ENCODE measurements around the gene MPP2. TPM values are rescaled to one million over a fixed set of nuclear protein-coding genes. Genes with fewer than 3 reads are reported as not detected.

The MPP2 gene
- total RNA-seq, 6 donors from 2014 or later = 0.20 to 2.0 (median 0.74) TPM; not detected in 1

GRCh38 chr17:43875476-43876147, 31.7 kb downstream of the MPP2 start:
- 89% methylated on average over 3 of the region's 3 CpGs for WGBS, 2 donors
- Histone ChIP-seq H3K4me3 (no peak overlapping the region), H3K27ac (no peak overlapping the region), H3K4me1 (peaks cover 0 to 8% (median 5%) of the 10 kb centered on the region in 4 donors), H3K36me3 (no peaks in the 10 kb centered on the region), H3K27me3 (no peaks in the 10 kb centered on the region), H3K9me3 (no peaks in the 10 kb centered on the region)
- TF ChIP-seq POLR2A (IDR thresholded peaks at IDR 0.05) (no peak), CTCF (IDR thresholded peaks at IDR 0.05) (no peak), POLR2AphosphoS5 (IDR thresholded peaks at IDR 0.05) (no peak), EP300 (IDR thresholded peaks at IDR 0.05) (no peak)
- ATAC-seq (ENCODE audit: low FRiP score in 2 of 2) (no peak), DNase-seq (no peak)

- H3K36me3 ChIP-seq = no peaks in the 10 kb centered on the region
- peaks cover 0 to 8% (median 5%) of the 10 kb centered on the region in 4 donors for H3K4me1 ChIP-seq
- no peaks in the 10 kb centered on the region for H3K27me3 ChIP-seq
- DNase-seq = no peak
- H3K9me3 ChIP-seq = no peaks in the 10 kb centered on the region
- no peak overlapping the region for H3K27ac ChIP-seq
- TF ChIP-seq CTCF (IDR thresholded peaks at IDR 0.05) = no peak
- TF ChIP-seq POLR2A (IDR thresholded peaks at IDR 0.05) = no peak
- no peak for TF ChIP-seq POLR2AphosphoS5 (IDR thresholded peaks at IDR 0.05)
- no peak for TF ChIP-seq EP300 (IDR thresholded peaks at IDR 0.05)
- ATAC-seq (ENCODE audit: low FRiP score in 2 of 2) = no peak
- H3K4me3 ChIP-seq = no peak overlapping the region
- 72 to 82% methylated on average over 3 of the region's 3 CpGs for WGBS, 2 donors
Observed at GRCh38 chr17:43874293-43874692, 33.0 kb downstream of the MPP2 start.

GRCh38 chr17:43873815-43874214, 33.5 kb downstream of the MPP2 start:
- Histone ChIP-seq H3K4me1 (peaks cover 0 to 8% (median 4%) of the 10 kb centered on the region in 4 donors), H3K36me3 (no peaks in the 10 kb centered on the region), H3K4me3 (no peak overlapping the region), H3K27ac (no peak overlapping the region), H3K9me3 (no peaks in the 10 kb centered on the region), H3K27me3 (no peaks in the 10 kb centered on the region)
- 76 to 77% methylated on average over 6 of the region's 6 CpGs for WGBS, 2 donors
- DNase-seq (no peak), ATAC-seq (ENCODE audit: low FRiP score in 2 of 2) (no peak)
- no peak for TF ChIP-seq CTCF (IDR thresholded peaks at IDR 0.05)

- Histone ChIP-seq H3K4me3 (no peak overlapping the region), H3K36me3 (no peaks in the 10 kb centered on the region), H3K4me1 (peaks cover 0 to under 1% (median 0%) of the 10 kb centered on the region in 4 donors), H3K27me3 (no peaks in the 10 kb centered on the region), H3K9me3 (no peaks in the 10 kb centered on the region), H3K27ac (no peak overlapping the region)
- no peak for DNase-seq
- no peak for TF ChIP-seq EP300 (IDR thresholded peaks at IDR 0.05)
- TF ChIP-seq CTCF (IDR thresholded peaks at IDR 0.05) = no peak
- no peak for TF ChIP-seq POLR2AphosphoS5 (IDR thresholded peaks at IDR 0.05)
- TF ChIP-seq POLR2A (IDR thresholded peaks at IDR 0.05) = no peak
- no peak for ATAC-seq (ENCODE audit: low FRiP score in 2 of 2)
- 74 to 82% methylated on average over 5 of the region's 5 CpGs for WGBS, 2 donors
Observed at GRCh38 chr17:43873091-43873490, 34.2 kb downstream of the MPP2 start.
